Posterior vena cava (tissue), 2 donors: ENCODE results near the gene OR5V1. TPM values are rescaled to one million over a fixed set of nuclear protein-coding genes. Genes with fewer than 3 reads are reported as not detected.
"Not testable (repeated sequence)": the region's sequence is repeated elsewhere in the genome, so short reads cannot be mapped to it uniquely, and the experiment has no call there.

ENCODE experiments used
- DNase-seq: peaks from one replicate; pipeline ENCODE4 v3.0.0-alpha.2; 2020; ENCODE audit warnings: low spot score
- intact Hi-C, 2 donors: fragments of 100-400 bp; cut with DNase I; formaldehyde crosslinking; loops; one replicate each; pipeline versions ENCODE4 v1.14.1 to v1.14.2; 2022 to 2023
- long read RNA-seq, 2 donors: library from polyadenylated mRNA; unstranded; transcript quantifications; one replicate each; pipeline ENCODE4 v2.0.0, GENCODE V29; 2020 to 2021
- total RNA-seq, 2 donors: library from RNA; stranded (reverse); fragmentation: NEBNext Ultra II Directional; extraction: Animal tissue kit (Norgen Biotek cat#: 25700); gene quantifications; one replicate each; pipeline ENCODE4 v1.2.1, GENCODE V29; 2021
- donor health status: DM: yes; HTN: yes; CAD: no.
- donor health status: DM: yes; HTN: yes; CAD: no.

Gene OR5V1
- total RNA-seq, result not detected
- long read RNA-seq, donor 1, result 0 reads
- long read RNA-seq, donor 2, result 0 reads

DNA sequence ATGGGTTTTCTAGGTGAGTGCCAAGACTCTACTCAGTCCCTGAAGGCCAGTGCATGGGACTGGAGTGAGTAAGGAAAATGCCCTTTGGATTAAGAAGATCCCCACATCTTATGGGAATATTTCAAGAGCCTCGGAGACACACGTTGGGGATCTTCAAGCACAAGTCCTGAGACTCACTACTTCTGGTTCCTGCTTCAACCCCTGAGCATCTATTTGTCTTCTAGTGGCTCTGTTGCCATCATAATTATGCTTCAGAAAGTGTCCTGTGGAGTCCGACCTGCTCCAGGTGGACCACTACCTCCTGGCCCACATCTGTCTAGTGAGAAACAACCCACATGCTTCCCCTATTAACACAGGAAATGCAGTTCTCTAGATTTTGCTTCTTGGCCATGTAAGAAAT, at the start of gene OR5V1:
OR5V1 (minus strand) TSS at position 101 of the 400 bp plus-strand sequence. CDS start 12,670 bp downstream, outside the sequence.
- intact Hi-C loops, result no loop called here
- no peak for DNase-seq

DNA sequence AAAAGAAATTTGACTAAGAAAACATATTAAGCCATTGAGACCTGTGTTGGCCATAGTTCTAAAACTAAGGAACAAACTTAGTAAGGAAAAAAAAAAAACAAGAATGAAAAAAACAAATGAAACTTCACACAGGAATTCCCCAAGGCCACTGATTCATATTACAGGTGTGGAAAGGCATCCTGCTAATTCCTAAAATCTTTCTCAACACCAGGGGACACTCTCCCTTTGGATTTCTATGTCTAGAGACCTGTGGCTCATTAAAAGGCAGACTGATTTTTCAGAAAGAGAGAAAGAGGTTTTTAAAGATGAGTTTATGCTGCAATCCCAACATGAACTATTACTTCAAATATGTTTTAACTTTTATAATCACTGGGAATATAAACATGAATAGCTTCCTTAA, 45.9 kb upstream of the OR5V1 start, which contains the start of gene OR12D1:
OR12D1 (plus strand) TSS at position 341 of the 400 bp plus-strand sequence.
- intact Hi-C loops, result no loop called here
- DNase-seq, result no peak

DNA sequence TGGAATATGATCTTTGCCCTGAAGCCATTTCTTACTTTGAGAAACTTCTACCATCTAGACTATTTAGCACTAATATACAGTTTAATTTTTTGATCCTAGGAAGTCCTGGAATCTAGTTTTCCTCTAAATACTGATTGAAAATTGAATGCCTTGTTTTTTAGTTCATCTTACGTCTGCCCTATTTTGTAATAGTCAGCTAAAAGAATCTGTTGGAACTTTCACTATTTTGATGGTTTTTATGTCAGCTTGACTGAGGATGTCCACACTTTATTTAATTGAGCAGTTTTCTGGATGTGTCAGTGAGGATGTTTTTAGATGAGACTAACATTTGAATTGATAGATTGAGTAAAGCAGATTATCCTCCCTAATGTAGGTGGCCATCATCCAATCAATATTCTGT, 35.1 kb upstream of the OR5V1 start:
- intact Hi-C loops, result no loop called here

DNA sequence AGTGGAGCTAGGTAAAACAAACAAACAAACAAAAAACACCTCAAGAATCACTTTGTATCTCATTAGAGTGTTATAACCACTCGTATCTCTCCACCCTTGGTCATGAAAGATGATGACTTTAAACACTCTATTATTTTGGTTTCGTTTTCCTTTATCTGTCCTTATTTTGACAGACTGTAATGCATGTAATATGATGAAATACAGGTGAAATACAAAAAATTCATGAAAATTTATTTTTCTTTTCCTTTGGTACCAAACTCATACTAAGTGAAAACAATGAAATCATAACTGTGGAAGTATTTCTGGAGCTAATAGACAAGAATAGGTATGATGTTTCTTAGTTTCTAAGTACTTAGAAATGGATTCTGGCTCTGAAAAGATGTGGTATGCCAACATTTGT, 30.9 kb upstream of the OR5V1 start:
- no peak for DNase-seq
- intact Hi-C loops, result no loop called here

More for the DNA sequence above, 35.1 kb upstream of the OR5V1 start:
- DNase-seq, result no peak

DNA sequence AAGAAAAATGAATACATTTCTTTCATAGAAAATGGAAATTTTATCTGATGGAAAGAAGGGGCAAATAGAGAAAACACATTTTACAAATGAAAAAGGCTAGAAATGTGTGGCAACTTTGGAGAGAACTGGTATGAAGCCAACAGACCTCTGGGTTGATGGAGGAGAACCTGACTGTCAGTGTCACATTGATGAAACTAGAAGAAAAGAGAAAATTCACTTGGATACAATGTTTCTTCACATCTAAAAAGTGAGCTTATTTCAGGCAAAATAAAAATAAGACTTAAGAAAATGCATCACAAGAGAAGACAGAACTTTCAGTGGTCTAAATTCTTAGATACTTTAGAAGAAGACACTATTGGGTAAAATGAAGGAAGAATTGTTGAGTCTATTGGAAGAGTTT, 26.7 kb upstream of the OR5V1 start, which contains the start of gene OR12D2:
OR12D2 (plus strand) TSS at position 301 of the 400 bp plus-strand sequence. CDS start 1,069 bp downstream, outside the sequence.
- no peak for DNase-seq
- intact Hi-C loops, result no loop called here

DNA sequence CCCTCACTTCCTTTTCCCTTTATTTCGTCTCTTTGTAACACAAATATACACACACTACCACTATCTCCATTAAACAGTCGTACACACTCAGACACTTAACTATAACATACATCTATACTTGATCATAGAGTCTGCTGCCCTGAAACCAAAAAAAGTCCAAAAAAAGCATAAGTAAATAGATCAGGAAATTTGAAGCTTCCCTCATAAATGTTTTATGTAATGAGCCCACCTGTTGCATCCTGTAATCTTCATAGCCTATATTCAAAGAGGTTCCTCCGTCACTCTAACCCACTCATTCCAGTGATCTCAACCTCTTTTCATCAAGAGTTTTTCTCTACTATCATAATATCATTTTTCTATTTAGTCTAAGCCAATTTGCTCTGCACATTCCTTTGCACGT, 19.9 kb upstream of the OR5V1 start:
- DNase-seq, result no peak
- intact Hi-C loops, result no loop called here

DNA sequence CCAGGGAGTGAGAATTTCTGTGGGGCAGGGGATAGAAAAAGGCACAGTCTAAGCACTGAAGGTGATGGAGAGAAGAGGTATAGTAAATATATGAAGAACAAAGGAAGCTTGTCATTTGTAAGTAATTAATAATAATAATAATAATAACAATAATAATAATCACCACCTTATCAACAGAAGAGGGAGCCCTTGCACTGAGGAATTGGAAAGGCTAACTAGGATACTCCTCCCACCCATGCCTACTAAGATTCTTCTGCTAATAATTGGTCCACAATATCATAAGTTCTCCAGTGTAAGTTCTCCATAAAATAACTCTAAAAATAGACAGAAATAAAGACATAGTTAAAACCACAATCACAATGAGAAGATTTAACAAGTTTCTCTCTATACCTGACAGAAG, 7.3 kb upstream of the OR5V1 start:
- intact Hi-C loops, result no loop called here
- DNase-seq, result no peak

DNA sequence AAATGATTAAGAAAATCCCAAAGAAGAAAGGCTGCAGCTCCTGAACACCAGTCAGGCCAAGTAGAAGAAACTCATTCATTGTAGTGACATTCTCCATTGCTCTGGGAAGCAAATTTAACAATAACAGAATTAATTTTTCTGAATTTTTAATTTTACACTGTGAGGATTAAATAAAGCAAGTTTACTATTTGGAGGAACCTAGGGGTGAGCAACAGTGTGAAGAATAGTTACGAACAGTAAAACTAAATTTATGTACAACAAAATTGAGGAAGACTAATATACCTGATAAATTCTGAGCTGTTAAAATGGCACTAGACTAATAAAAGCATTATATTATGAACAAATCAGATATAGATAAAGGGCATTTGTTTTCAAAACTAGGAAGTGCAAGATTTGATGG, 6.5 kb upstream of the OR5V1 start, which contains the start of gene OR12D3:
OR12D3 (minus strand) TSS at position 101 of the 400 bp plus-strand sequence; CDS start at position 97, 4 bp downstream.
- DNase-seq, result no peak
- intact Hi-C loops, result no loop called here

DNA sequence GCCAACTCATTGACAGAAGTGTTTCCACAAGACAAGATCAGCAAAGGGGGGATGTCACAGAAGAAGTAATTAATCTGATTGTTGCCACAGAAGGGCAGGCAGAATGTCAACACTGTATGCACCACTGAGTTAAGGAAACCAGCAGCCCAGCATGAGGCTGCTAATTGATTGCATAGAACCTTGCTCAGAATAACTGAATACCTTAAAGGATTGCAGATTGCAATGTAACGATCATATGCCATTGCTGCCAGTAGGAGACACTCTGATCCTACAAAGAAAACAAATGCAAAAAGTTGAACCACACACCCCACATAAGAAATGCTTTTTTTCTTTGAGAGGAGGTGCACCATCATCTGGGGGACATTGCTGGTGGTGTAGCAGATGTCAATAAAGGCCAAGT, 13.1 kb downstream of the OR5V1 start:
- intact Hi-C loops, result no loop called here
- no peak for DNase-seq

DNA sequence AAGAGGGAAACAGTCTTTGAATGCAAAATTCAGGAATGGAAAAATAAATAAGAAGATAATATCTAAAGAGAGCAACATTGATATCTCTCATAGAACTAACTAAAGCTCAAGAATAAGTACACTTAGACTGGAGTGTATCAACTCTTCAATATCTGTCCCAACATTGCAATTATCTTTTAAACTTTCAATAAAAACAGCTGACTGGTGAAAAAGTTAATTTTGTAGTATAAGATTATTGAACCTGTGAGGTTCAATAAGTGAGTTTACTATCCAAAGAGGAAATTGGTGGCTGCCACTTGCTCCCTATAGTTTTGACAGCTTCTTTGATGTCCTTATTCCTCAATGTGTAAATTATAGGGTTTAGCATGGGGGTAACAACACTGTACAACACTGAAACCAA, 13.7 kb downstream of the OR5V1 start:
- DNase-seq, result no peak
- intact Hi-C loops, result no loop called here

DNA sequence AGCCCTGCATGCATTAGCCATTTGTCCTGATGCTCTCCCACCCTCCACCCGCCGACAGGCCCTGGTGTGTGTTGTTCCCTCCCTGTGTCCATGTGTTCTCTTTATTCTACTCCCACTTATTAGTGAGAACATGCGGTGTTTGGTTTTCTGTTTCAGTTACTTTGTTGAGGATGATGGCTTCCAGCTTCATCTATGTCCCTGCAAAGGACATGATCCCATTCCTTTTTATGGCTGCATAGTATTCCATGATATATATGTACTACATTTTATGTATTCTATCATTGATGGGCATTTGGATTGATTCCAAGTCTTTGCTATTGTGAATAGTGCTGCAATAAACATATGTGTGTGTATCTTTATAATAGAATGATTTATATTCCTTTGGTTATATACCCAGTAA, 19.3 kb downstream of the OR5V1 start:
- DNase-seq, intact Hi-C loops: not testable (repeated sequence)

DNA sequence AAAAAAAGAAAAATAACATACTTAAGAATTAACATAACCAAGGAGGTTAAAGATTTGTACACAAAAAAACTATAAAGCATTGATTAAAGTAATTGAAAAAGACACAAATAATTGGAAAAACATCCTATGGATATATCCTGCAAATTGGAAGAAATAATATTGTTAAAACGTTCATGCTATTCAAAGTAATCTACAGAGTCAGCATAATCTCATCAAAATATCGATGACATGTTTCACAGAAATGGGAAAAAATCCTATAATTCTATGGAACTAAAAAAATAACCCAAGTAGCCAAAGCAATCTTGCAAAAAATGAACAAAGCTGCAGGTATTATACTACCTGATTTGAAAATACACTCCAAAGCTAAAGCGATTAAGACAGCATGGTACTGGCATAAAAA, 23.3 kb downstream of the OR5V1 start:
- intact Hi-C loops, result no loop called here
- no peak for DNase-seq

DNA sequence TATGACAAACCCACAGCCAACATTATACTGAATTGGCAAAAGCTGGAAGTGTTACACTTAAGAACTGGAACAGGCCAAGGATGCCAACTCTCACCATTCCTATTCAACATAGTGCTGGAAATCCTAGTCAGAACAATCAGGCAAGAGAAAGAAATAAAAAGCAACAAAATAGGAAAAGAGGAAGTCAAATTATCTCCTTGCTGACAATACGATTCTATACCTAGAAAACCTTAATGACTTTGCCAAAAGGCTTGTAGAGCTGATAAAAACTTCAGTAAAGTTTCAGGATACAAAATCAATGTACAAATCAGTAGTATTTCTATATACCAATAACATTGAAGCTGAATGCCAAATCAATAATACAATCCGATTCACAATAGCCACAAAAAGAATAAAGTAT, 32.4 kb downstream of the OR5V1 start:
- DNase-seq, result no peak
- intact Hi-C loops, result no loop called here

DNA sequence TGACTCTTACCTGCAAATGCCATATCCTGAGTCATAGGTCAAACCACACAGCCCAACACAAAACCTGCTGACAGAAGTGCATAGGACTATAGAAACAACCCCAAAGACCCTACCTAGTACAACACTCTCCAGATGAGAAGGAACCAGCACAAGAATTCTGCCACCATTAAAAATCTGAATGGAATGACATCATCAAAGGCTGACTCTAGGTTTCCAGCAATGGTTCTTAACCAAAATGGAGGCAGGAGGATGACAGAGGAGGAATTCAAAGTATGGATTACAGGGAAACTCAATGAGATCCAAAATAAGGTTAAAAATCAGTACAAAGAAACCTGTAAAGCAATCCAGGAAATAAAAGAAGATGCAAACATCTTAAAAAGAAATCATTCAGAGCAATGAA, 36.0 kb downstream of the OR5V1 start:
- no peak for DNase-seq
- intact Hi-C loops, result no loop called here

DNA sequence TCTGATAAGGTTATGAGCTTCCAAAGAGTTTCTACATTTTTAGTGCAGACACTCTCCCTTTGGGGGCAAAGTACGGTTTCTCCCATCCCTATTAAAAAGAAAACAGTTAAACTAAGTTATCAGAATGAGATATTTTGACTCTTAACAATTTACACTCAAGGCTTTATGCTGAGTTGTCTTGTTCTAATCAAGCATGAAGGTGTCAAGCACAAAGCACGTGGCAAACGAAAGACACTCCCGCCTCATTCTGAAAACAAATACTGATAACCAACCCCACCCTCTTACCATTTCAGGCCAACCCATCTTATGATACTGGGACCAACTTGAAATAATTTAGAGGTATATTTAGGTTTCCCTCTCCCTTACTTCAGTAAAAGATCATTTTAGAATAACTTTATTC, 42.9 kb downstream of the OR5V1 start:
- intact Hi-C loops, result no loop called here
- DNase-seq, result no peak

DNA sequence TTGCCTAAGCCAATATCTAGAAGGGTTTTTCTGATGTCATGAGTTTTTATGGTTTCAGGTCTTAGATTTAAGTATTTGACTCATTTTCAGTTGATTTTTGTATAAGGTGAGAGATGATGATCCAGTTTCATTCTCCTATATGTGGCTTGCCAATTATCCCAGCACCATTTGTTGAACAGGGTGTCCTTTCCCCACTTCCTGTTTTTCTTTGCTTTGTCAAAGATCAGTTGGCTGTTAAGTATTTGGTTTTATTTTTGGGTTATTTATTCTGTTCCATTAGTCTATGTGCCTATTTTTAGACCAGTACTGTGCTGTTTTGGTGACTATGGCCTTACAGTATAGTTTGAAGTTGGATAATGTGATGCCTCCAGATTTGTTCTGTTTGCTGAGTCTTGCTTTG, 45.3 kb downstream of the OR5V1 start:
- intact Hi-C loops, DNase-seq: not testable (repeated sequence)

DNA sequence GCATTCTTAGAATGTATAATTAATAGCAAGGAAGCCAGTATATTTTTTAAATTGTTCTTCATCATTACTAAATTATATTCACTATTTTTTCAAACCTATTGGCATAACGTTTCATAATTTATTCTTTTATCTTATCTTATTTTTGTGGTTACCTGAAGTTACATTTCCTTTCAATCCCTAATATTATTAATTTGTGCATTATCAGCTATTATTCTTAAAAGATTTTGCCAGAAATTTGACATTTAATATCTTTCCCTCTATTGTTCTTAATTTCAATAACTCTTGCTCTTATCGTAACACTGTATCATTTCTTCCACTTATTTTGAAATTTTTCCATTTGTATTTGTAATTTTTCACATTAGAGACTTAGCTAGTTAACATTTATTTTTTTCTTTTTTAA, 48.7 kb downstream of the OR5V1 start:
- DNase-seq, result no peak
- intact Hi-C loops, result no loop called here

Other genes starting within 250 kb of the OR5V1 start
- gene OR2J2, start 198.0 kb downstream of the OR5V1 start, total RNA-seq, result not detected
- gene OR14J1, start 67.2 kb downstream of the OR5V1 start, total RNA-seq, result not detected
- not detected for gene OR12D3, start 6.4 kb upstream of the OR5V1 start, total RNA-seq
- gene OR12D2, start 26.8 kb upstream of the OR5V1 start, total RNA-seq, result not detected
- not detected for gene OR12D1, start 46.1 kb upstream of the OR5V1 start, total RNA-seq
- gene OR10C1, start 70.4 kb upstream of the OR5V1 start, total RNA-seq, result not detected
- gene OR11A1, start 88.2 kb upstream of the OR5V1 start, total RNA-seq, result not detected
- not detected for gene OR2H1, start 88.3 kb upstream of the OR5V1 start, total RNA-seq
- not detected for gene MAS1L, start 119.1 kb upstream of the OR5V1 start, total RNA-seq
- under 1 TPM in 1 of 2 donors, not detected in 1; 0.24 TPM for gene UBD, start 190.9 kb upstream of the OR5V1 start, total RNA-seq
- gene OR2H2, start 216.3 kb upstream of the OR5V1 start, total RNA-seq, result not detected